ENCODE results near the gene HS3ST6.

HS3ST6 gene

GRCh38 chr16:1870365-1871082 is 47.7 kb downstream of the HS3ST6 start:
- Mint-ChIP-seq H3K9me3 (no peaks in the 10 kb centered on the region), H3K27ac (no peak overlapping the region), H3K36me3 (ENCODE audit: low read depth) (no peaks in the 10 kb centered on the region), H3K27me3 (peaks cover 12% of the 10 kb centered on the region), H3K4me1 (ENCODE audit: low read depth) (peaks cover 4% of the 10 kb centered on the region), H3K4me3 (no peak overlapping the region)

- Mint-ChIP-seq H3K27me3 (peaks cover 9% of the 10 kb centered on the region), H3K4me3 (no peak overlapping the region), H3K27ac (no peak overlapping the region), H3K36me3 (ENCODE audit: low read depth) (no peaks in the 10 kb centered on the region), H3K4me1 (ENCODE audit: low read depth) (no peaks in the 10 kb centered on the region), H3K9me3 (no peaks in the 10 kb centered on the region)
These were observed 52.1 kb downstream of the HS3ST6 start for GRCh38 chr16:1865902-1866690.

GRCh38 chr16:1863681-1864460 is 54.3 kb downstream of the HS3ST6 start:
- Mint-ChIP-seq H3K4me1 (ENCODE audit: low read depth) (no peaks in the 10 kb centered on the region), H3K9me3 (no peaks in the 10 kb centered on the region), H3K4me3 (no peak overlapping the region), H3K27ac (no peak overlapping the region), H3K27me3 (peaks cover 18% of the 10 kb centered on the region), H3K36me3 (ENCODE audit: low read depth) (no peaks in the 10 kb centered on the region)

- no peak overlapping the region for H3K4me3 Mint-ChIP-seq
- no peaks in the 10 kb centered on the region for H3K4me1 Mint-ChIP-seq (ENCODE audit: low read depth)
- H3K9me3 Mint-ChIP-seq: no peaks in the 10 kb centered on the region
- H3K36me3 Mint-ChIP-seq (ENCODE audit: low read depth): no peaks in the 10 kb centered on the region
- H3K27me3 Mint-ChIP-seq: peaks cover 27% of the 10 kb centered on the region
- H3K27ac Mint-ChIP-seq: no peak overlapping the region
These were observed 55.8 kb downstream of the HS3ST6 start for GRCh38 chr16:1862394-1862793.

GRCh38 chr16:1861730-1862129 is 56.5 kb downstream of the HS3ST6 start:
- Mint-ChIP-seq H3K27me3 (peaks cover 31% of the 10 kb centered on the region), H3K4me1 (ENCODE audit: low read depth) (no peaks in the 10 kb centered on the region), H3K36me3 (ENCODE audit: low read depth) (no peaks in the 10 kb centered on the region), H3K9me3 (no peaks in the 10 kb centered on the region), H3K4me3 (no peak overlapping the region), H3K27ac (no peak overlapping the region)

Data from stimulated activated naive CD8-positive, alpha-beta T cell treated with anti-CD3 and anti-CD28 coated beads, Interleukin-15, Interleukin-2, amounts not matched to agents 100 ng/mL and 50 ng/mL, for 24 hours (primary cell).